HepG2 (cell line): ENCODE results near the gene ADPRM. TPM values are rescaled to one million over a fixed set of nuclear protein-coding genes. Genes with fewer than 3 reads are reported as not detected.

Experiments
- CHD2 ChIP-seq: IDR thresholded peaks from 2 replicates; pipeline ENCODE4 v1.6.1; 2011; ENCODE audit warnings: low read depth, low read length, improper control_type of control experiment
- NFYB ChIP-seq: sonication (generic); formaldehyde crosslinking; IDR thresholded peaks from 2 replicates; pipeline ENCODE4 v1.4.0; 2020; ENCODE audit warnings: missing genetic modification reagents
- NR2F2 ChIP-seq: IDR thresholded peaks from 2 replicates; pipeline ENCODE4 v1.6.1; 2012; ENCODE audit warnings: low read depth, inconsistent platforms, borderline replicate concordance
- PHF5A ChIP-seq: IDR thresholded peaks from one replicate; pipeline ENCODE4 v1.6.1; 2018; ENCODE audit warnings: low read depth, missing genetic modification reagents; ENCODE audit not compliant: unreplicated experiment
- PHF8 ChIP-seq: sonication (generic); formaldehyde crosslinking; IDR thresholded peaks from 2 replicates; pipeline ENCODE4 v1.5.0; 2020; ENCODE audit warnings: missing genetic modification reagents
- POGZ ChIP-seq: sonication (generic); formaldehyde crosslinking; IDR thresholded peaks from 2 replicates; pipeline ENCODE4 v1.4.0; 2020; ENCODE audit warnings: mild to moderate bottlenecking, missing genetic modification reagents
- RBAK ChIP-seq: sonication (generic); formaldehyde crosslinking; IDR thresholded peaks from 2 replicates; pipeline ENCODE4 v1.5.1; 2020; ENCODE audit warnings: mild to moderate bottlenecking, missing genetic modification reagents
- SMARCC2 ChIP-seq: fragments of 450-650 bp; IDR thresholded peaks from 2 replicates; pipeline ENCODE4 v1.6.1; 2017; ENCODE audit warnings: antibody characterized with exemption, mild to moderate bottlenecking
- SOX13 ChIP-seq, 3 experiments: fragments of 450-650 bp in 1 of 3; sonication (generic) in 1 of 3; formaldehyde crosslinking in 1 of 3; IDR thresholded peaks in 2 of 3; conservative IDR thresholded peaks in 1 of 3; 2 replicates each; pipeline versions ENCODE4 v1.5.0 to v1.6.1; 2016 to 2020; ENCODE audit warnings: antibody characterized with exemption in 1 of 3, mild to moderate bottlenecking in 1 of 3, missing compliant biosample characterization in 1 of 3, missing genetic modification reagents in 1 of 3, moderate library complexity in 1 of 3
- SRY ChIP-seq: sonication (generic); formaldehyde crosslinking; IDR thresholded peaks from 2 replicates; pipeline ENCODE4 v1.8.0; 2022; ENCODE audit warnings: mild to moderate bottlenecking, missing genetic modification reagents
- XRCC5 ChIP-seq: fragments of 200-400 bp; formaldehyde crosslinking; optimal IDR thresholded peaks from 2 replicates; pipeline ENCODE3; 2017; ENCODE audit warnings: mild to moderate bottlenecking, low read length
- ZNF263 ChIP-seq: sonication (generic); formaldehyde crosslinking; IDR thresholded peaks from 2 replicates; pipeline ENCODE4 v1.4.0; 2020; ENCODE audit warnings: missing genetic modification reagents
- ZNF282 ChIP-seq: fragments of 450-650 bp; IDR thresholded peaks from 2 replicates; pipeline ENCODE4 v1.6.1; 2018; ENCODE audit not compliant: partially characterized antibody
- ZNF331 ChIP-seq: sonication (generic); formaldehyde crosslinking; IDR thresholded peaks from 2 replicates; pipeline ENCODE4 v1.4.0; 2020; ENCODE audit warnings: missing genetic modification reagents
- ZNF354B ChIP-seq: sonication (generic); formaldehyde crosslinking; IDR thresholded peaks from 2 replicates; pipeline ENCODE4 v1.8.0; 2022; ENCODE audit warnings: mild to moderate bottlenecking, missing genetic modification reagents
- polyA plus RNA-seq, 8 experiments: library from polyadenylated mRNA; depleted of rRNA in 3 of 8; stranded (reverse) in 7 of 8; unstranded in 1 of 8; fragments of >200 nt; fragmentation: Illumina TruSeq in 4 of 8; extraction: Trizol in 4 of 8; gene quantifications; 2 replicates each; pipeline versions ENCODE4 v1.2.1 to v1.2.3, GENCODE V29; 2011 to 2016; ENCODE audit warnings: low read depth in 4 of 8, missing spikeins in 1 of 8, mixed read lengths in 1 of 8; ENCODE audit not compliant: insufficient read depth in 1 of 8
- total RNA-seq, 5 experiments: library from RNA; depleted of rRNA; stranded (reverse); fragments of >200 nt; fragmentation: Illumina TruSeq; extraction: Trizol; gene quantifications; 2 replicates each; pipeline ENCODE4 v1.2.3, GENCODE V29; 2016; ENCODE audit warnings: low read depth in 1 of 5
- TF ChIP-seq, protein P1 (sequence below): sonication (generic); formaldehyde crosslinking; IDR thresholded peaks from 2 replicates; pipeline ENCODE4 v1.4.0; 2020; ENCODE audit warnings: missing genetic modification reagents
- TF ChIP-seq, protein P2 (sequence below): sonication (generic); formaldehyde crosslinking; IDR thresholded peaks from 2 replicates; pipeline ENCODE4 v1.4.0; 2020; ENCODE audit warnings: missing genetic modification reagents
- TF ChIP-seq, protein P3 (sequence below): sonication (generic); formaldehyde crosslinking; IDR thresholded peaks from 2 replicates; pipeline ENCODE4 v1.5.0; 2020; ENCODE audit warnings: missing genetic modification reagents
- TF ChIP-seq, protein P4 (sequence below): sonication (generic); formaldehyde crosslinking; IDR thresholded peaks from 2 replicates; pipeline ENCODE4 v1.4.0; 2020; ENCODE audit warnings: missing genetic modification reagents
- TF ChIP-seq, protein P5 (sequence below): sonication (generic); formaldehyde crosslinking; conservative IDR thresholded peaks from 2 replicates; pipeline ENCODE4 v1.4.0; 2020; ENCODE audit warnings: mild to moderate bottlenecking, missing genetic modification reagents, moderate library complexity
- TF ChIP-seq, protein P6 (sequence below): sonication (generic); formaldehyde crosslinking; IDR thresholded peaks from 2 replicates; pipeline ENCODE4 v1.5.0; 2020; ENCODE audit warnings: missing genetic modification reagents

The ADPRM gene
- total and polyA plus RNA-seq, 2 of the 13 experiments (the other 11 are each of a cell fraction or from before 2014, with no cell fraction given), result 5.6 to 10.8 TPM

DNA sequence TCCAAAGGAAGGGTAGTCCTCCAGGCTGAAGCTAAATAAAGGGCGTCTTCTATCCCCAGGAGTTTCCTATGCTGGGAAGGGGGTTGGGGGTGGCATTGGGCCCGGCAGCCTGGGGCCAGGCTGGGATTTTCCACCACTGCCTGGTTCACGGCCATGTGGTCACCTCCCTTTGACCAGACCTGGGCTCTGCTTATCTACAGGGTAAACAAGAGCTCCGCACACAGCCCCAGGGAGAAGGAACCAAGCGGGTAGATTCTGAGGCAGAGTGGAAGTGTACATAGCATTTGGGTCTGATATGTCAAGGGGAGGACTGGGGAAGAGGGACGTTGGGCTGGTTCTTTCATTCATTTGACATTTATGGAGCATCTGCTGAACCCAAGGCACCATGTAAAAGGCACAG, 59.7 kb downstream of the ADPRM start (continued):
- TF ChIP-seq ZNF282 (no peak), PHF8 (no peak), SMARCC2 (no peak), SOX13 (IDR thresholded peaks at IDR 0.05) (no peak), SOX13 (CRISPR knock-in tag; conservative IDR thresholded peaks at IDR 0.05 in 1 of 2, IDR thresholded peaks at IDR 0.05 in 1 of 2) (peak in 1 of 2 experiments; percentile 34; a peak in 1 of 4 replicates), SRY (CRISPR knock-in tag) (no peak), POGZ (CRISPR knock-in tag) (0 out of 2 replicates have a peak, but pooled peaks have one; percentile 15), NR2F2 (no peak), ZNF331 (CRISPR knock-in tag) (peak; percentile 53; the same call in 1 of the 2 replicates), RBAK (no peak), NFYB (CRISPR knock-in tag) (no peak), XRCC5 (peak; percentile 56), ZNF354B (CRISPR knock-in tag) (no peak), PHF5A (CRISPR knock-in tag) (no peak), ZNF263 (CRISPR knock-in tag) (peak; percentile 93), CHD2 (no peak)
- TF ChIP-seq, protein P1, sequence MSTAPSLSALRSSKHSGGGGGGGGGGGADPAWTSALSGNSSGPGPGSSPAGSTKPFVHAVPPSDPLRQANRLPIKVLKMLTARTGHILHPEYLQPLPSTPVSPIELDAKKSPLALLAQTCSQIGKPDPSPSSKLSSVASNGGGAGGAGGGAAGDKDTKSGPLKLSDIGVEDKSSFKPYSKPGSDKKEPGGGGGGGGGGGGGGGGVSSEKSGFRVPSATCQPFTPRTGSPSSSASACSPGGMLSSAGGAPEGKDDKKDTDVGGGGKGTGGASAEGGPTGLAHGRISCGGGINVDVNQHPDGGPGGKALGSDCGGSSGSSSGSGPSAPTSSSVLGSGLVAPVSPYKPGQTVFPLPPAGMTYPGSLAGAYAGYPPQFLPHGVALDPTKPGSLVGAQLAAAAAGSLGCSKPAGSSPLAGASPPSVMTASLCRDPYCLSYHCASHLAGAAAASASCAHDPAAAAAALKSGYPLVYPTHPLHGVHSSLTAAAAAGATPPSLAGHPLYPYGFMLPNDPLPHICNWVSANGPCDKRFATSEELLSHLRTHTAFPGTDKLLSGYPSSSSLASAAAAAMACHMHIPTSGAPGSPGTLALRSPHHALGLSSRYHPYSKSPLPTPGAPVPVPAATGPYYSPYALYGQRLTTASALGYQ (CRISPR knock-in tag), result no peak
- TF ChIP-seq, protein P2, sequence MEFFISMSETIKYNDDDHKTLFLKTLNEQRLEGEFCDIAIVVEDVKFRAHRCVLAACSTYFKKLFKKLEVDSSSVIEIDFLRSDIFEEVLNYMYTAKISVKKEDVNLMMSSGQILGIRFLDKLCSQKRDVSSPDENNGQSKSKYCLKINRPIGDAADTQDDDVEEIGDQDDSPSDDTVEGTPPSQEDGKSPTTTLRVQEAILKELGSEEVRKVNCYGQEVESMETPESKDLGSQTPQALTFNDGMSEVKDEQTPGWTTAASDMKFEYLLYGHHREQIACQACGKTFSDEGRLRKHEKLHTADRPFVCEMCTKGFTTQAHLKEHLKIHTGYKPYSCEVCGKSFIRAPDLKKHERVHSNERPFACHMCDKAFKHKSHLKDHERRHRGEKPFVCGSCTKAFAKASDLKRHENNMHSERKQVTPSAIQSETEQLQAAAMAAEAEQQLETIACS, result no peak
- TF ChIP-seq, protein P3, sequence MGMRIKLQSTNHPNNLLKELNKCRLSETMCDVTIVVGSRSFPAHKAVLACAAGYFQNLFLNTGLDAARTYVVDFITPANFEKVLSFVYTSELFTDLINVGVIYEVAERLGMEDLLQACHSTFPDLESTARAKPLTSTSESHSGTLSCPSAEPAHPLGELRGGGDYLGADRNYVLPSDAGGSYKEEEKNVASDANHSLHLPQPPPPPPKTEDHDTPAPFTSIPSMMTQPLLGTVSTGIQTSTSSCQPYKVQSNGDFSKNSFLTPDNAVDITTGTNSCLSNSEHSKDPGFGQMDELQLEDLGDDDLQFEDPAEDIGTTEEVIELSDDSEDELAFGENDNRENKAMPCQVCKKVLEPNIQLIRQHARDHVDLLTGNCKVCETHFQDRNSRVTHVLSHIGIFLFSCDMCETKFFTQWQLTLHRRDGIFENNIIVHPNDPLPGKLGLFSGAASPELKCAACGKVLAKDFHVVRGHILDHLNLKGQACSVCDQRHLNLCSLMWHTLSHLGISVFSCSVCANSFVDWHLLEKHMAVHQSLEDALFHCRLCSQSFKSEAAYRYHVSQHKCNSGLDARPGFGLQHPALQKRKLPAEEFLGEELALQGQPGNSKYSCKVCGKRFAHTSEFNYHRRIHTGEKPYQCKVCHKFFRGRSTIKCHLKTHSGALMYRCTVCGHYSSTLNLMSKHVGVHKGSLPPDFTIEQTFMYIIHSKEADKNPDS (CRISPR knock-in tag), result no peak
- TF ChIP-seq, protein P4, sequence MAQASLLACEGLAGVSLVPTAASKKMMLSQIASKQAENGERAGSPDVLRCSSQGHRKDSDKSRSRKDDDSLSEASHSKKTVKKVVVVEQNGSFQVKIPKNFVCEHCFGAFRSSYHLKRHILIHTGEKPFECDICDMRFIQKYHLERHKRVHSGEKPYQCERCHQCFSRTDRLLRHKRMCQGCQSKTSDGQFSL (CRISPR knock-in tag), result no peak
- TF ChIP-seq, protein P5, sequence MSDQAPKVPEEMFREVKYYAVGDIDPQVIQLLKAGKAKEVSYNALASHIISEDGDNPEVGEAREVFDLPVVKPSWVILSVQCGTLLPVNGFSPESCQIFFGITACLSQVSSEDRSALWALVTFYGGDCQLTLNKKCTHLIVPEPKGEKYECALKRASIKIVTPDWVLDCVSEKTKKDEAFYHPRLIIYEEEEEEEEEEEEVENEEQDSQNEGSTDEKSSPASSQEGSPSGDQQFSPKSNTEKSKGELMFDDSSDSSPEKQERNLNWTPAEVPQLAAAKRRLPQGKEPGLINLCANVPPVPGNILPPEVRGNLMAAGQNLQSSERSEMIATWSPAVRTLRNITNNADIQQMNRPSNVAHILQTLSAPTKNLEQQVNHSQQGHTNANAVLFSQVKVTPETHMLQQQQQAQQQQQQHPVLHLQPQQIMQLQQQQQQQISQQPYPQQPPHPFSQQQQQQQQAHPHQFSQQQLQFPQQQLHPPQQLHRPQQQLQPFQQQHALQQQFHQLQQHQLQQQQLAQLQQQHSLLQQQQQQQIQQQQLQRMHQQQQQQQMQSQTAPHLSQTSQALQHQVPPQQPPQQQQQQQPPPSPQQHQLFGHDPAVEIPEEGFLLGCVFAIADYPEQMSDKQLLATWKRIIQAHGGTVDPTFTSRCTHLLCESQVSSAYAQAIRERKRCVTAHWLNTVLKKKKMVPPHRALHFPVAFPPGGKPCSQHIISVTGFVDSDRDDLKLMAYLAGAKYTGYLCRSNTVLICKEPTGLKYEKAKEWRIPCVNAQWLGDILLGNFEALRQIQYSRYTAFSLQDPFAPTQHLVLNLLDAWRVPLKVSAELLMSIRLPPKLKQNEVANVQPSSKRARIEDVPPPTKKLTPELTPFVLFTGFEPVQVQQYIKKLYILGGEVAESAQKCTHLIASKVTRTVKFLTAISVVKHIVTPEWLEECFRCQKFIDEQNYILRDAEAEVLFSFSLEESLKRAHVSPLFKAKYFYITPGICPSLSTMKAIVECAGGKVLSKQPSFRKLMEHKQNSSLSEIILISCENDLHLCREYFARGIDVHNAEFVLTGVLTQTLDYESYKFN (CRISPR knock-in tag), result peak; percentile 53; the same call in 1 of the 2 replicates
- TF ChIP-seq, protein P6, sequence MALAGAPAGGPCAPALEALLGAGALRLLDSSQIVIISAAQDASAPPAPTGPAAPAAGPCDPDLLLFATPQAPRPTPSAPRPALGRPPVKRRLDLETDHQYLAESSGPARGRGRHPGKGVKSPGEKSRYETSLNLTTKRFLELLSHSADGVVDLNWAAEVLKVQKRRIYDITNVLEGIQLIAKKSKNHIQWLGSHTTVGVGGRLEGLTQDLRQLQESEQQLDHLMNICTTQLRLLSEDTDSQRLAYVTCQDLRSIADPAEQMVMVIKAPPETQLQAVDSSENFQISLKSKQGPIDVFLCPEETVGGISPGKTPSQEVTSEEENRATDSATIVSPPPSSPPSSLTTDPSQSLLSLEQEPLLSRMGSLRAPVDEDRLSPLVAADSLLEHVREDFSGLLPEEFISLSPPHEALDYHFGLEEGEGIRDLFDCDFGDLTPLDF, result no peak
